Fibroblast of mammary gland (primary cell): ENCODE measurements around the gene TLK1.

ENCODE experiments used
- DNase-seq: peaks from one replicate; pipeline ENCODE4 v3.0.0-alpha.2; 2010; ENCODE audit warnings: low read depth
- H3K4me3 ChIP-seq: 2 replicates; pipeline ENCODE4 v1.5.1; 2011; ENCODE audit warnings: low read depth, mild to moderate bottlenecking, low read length, moderate library complexity; ENCODE audit not compliant: control insufficient read depth
- TF ChIP-seq, protein P1 (sequence below): conservative IDR thresholded peaks from 2 replicates; pipeline ENCODE4 v1.5.1; 2011; ENCODE audit warnings: low read depth, low read length, inconsistent platforms; ENCODE audit not compliant: control insufficient read depth, insufficient read depth

TLK1 gene

DNA sequence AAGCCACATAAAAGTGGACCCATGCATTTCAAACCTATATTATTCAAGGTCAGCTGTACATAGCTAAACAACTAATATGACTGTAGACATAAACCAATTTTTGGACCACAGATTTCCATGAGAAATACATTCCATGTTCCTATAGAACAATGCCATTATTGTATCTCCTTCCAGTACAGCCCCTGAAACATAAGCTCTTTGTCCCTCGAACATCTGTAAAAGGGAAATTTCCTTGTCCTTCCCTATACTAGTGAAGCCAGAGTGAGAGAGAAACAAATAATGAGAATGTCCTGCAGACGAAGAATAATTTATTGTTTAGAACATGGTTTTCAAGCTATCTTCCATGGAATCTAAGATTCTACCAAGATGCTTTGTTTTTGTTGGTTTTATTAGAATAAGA, 156.3 kb downstream of the TLK1 start:
- no peak overlapping the region for H3K4me3 ChIP-seq
- TF ChIP-seq, protein P1, sequence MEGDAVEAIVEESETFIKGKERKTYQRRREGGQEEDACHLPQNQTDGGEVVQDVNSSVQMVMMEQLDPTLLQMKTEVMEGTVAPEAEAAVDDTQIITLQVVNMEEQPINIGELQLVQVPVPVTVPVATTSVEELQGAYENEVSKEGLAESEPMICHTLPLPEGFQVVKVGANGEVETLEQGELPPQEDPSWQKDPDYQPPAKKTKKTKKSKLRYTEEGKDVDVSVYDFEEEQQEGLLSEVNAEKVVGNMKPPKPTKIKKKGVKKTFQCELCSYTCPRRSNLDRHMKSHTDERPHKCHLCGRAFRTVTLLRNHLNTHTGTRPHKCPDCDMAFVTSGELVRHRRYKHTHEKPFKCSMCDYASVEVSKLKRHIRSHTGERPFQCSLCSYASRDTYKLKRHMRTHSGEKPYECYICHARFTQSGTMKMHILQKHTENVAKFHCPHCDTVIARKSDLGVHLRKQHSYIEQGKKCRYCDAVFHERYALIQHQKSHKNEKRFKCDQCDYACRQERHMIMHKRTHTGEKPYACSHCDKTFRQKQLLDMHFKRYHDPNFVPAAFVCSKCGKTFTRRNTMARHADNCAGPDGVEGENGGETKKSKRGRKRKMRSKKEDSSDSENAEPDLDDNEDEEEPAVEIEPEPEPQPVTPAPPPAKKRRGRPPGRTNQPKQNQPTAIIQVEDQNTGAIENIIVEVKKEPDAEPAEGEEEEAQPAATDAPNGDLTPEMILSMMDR: no peak
- no peak for DNase-seq

DNA sequence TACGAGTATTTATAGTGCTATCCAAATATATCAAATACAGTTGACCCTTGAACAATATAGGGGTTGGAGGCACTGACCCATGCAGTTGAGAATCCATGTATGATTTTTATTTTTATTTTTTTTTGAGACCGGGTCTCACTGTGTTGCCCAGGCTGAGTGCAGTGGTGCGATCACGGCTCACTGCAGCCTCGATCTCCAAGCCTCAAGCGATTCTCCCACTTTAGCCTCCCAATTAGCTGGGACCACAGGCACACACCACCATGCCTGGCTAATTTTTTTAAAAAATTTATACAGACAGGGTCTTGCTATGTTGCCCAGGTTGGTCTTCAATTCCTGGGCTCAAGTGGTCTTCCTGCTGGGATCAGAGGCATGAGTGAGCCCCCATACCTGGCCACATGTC, 161.0 kb downstream of the TLK1 start:
- TF ChIP-seq, protein P1: no peak
- DNase-seq: no peak
- no peak overlapping the region for H3K4me3 ChIP-seq

DNA sequence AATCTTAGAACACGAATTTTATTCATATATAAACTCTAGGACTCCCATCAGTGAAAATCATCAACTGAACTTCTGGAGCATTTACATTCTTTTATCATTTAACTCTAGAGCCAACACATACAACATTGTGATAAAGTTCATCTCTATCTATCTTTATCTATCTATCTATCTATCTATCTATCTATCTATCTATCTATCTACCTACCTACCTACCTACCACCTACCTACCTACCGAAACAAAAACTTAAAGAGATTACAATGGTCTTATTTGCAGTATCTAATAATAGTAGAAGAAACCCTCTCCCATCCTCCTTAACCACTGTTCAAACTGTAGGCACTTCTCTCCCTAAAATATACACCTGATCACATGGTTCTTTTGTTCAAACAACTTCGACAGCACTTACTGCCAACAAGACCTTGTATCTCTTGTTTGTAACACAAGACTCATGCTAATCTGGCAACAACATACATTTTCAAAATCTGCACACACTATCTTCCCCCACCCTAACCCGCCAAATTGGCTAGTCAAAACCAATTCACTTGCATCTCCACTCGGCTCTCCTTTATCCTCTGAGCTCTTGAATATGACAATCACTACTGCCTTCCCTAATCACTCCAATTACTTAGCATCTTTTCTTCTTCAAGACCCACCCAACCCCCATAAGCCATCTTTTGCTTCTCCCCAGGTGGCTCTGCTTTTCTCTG, 162.6 kb downstream of the TLK1 start:
- H3K4me3 ChIP-seq: no peak overlapping the region
- TF ChIP-seq, protein P1: no peak
- no peak for DNase-seq

DNA sequence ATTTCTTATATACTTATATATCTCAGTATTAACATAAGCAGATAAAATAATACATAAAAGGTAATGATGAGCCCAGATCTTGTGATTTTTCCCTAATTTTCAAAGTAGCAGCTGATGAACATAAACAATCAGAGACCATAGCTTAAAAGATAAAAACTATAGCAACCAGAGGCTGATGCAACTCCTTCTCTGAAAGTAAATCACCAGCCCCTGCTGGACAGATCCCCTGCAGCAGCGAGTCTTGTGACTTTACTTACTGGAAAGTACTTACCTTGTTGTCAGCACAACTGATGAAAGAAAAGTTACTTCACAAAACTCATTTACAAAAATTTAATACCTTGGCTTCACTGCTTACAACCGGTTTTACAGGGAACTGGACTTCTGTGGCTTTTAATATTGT, 164.4 kb downstream of the TLK1 start:
- TF ChIP-seq, protein P1: no peak
- no peak overlapping the region for H3K4me3 ChIP-seq
- no peak for DNase-seq

DNA sequence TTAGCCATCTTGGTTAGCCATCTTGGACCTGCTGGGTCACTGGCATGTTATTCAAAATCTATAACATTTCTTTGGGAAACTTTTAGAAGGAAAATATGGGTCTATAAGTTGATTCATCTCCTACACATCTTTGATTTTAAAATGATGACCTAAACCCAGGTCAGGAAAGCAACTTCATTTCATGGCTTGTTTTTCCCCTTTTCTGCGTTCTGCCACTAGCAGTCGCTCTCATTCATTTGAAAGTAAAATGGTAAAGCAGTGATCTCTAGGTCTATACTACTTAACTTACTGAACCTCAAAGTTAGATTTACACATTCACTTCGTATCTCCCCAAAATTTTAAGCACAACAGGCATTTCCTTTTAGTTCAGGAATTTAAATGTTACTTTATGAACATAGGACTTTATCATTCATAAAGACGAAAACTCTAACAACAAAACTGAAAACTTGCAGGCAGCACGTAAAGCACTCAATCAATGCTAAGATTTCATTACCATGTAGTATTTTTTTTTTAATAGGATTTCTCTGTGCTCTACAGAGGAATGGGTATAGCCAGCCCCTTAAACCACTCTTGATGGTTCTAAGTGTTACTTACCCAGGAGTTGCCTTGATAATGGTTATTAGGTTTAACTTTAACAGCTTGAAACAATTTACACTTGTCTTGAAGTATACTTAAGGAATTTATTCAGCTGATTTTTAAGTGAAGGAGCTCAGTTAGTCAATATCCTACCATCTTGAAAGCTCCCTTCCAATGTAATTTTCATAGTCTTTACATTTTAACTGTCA, 169.1 kb downstream of the TLK1 start:
- no peak for DNase-seq
- TF ChIP-seq, protein P1: no peak
- H3K4me3 ChIP-seq: no peak overlapping the region

DNA sequence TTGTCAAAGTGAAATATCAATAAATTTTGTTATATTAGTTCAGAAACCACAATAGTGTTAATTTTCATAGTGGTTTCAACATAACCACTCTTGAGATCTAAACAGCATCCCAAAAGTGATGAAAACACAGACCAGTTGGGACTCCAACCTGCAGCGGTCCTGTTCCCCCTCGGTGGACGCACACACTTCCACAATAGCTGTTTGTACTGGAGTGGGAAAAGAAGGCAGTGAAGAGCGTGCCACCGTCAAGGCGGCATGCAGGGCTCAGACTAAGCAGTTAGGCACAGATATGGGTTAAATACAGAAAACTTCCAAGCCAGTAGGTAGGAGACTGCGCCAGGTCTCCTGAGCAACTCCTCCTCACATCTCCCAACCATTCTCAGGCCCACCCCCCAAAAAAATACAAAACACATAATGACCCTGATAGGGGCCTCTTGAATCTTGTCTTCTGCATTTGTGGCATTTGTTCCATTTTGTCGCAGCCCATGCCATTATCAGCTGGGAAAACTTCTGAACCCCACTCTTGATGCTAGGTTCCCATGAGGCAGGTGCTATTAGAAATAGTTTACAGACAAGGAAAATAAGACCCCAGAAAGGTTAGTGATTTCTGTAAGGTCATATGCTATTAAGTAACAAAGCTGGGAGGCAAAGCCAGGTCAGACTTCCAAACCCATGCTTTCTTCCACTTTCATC, 174.0 kb downstream of the TLK1 start:
- no peak overlapping the region for H3K4me3 ChIP-seq
- TF ChIP-seq, protein P1: no peak
- DNase-seq: no peak
